Measurements from ENCODE around the gene GOLGA8T.
"Not testable (repeated sequence)": the region's sequence is repeated elsewhere in the genome, so short reads cannot be mapped to it uniquely, and the experiment has no call there.

The GOLGA8T gene

GRCh38 chr15:30191639-30192038 is 56.8 kb downstream of the GOLGA8T start:
- not testable (repeated sequence) for DNase-seq

GRCh38 chr15:30192119-30192745 is 57.4 kb downstream of the GOLGA8T start:
- not testable (repeated sequence) for DNase-seq

GRCh38 chr15:30192892-30193291 is 58.0 kb downstream of the GOLGA8T start:
- DNase-seq: not testable (repeated sequence)
